ENCODE measurements around the gene PRC1. TPM values are rescaled to one million over a fixed set of nuclear protein-coding genes. Genes with fewer than 3 reads are reported as not detected.

Gene PRC1
- total and polyA plus RNA-seq, 2 donors (not counting 1 experiment from before 2014, with no cell fraction given): 9.4 to 11.6 TPM

- CTCF ChIA-PET: interaction anchor here (0.6 to 1.2 kb wide), 2 partner anchors 17 to 489 kb away, joined by 3 to 6 read pairs; no protein-coding TSS in a partner anchor
Observed at GRCh38 chr15:90939756-90940155, 54.6 kb downstream of the PRC1 start.

More at GRCh38 chr15:90939756-90940155, 54.6 kb downstream of the PRC1 start:
- peaks cover 15% of the 10 kb centered on the region for H4K20me1 ChIP-seq (ENCODE audit: control insufficient read depth, insufficient read depth, low read length, poor library complexity, severe bottlenecking)
- DNase-seq: no peak
- Mint-ChIP-seq H3K4me1 (peaks cover 16% of the 10 kb centered on the region), H3K27me3 (no peaks in the 10 kb centered on the region), H3K4me3 (no peak overlapping the region), H3K9me3 (ENCODE audit: insufficient read depth) (no peaks in the 10 kb centered on the region), H3K27ac (no peak overlapping the region)
- TF ChIP-seq EZH2 (IDR thresholded peaks at IDR 0.05; ENCODE audit: borderline replicate concordance, insufficient read depth, low read depth, low read length, poor library complexity, severe bottlenecking) (no peak), CTCF (IDR thresholded peaks at IDR 0.05) (no peak)
- 98% methylated on average over 5 of the region's 7 CpGs for WGBS (ENCODE audit: insufficient coverage)
- H3K36me3 ChIP-seq (replicated peaks in 1 of 2; ENCODE audit: control extremely low read depth in 1 of 2, control insufficient read depth in 1 of 2, extremely low read depth in 1 of 2, insufficient read depth in 2 of 2, low read length in 1 of 2): peaks cover 3 to 67% of the 10 kb centered on the region in 2 experiments
- H3K27me3 ChIP-seq (replicated peaks in 1 of 4; ENCODE audit: control extremely low read depth in 1 of 4, control insufficient read depth in 3 of 4, insufficient read depth in 4 of 4, low read length in 3 of 4): no peaks in the 10 kb centered on the region
- intact Hi-C loops (cut with micrococcal nuclease): loop anchor here (10.0 kb wide), 1 partner anchor 1245 kb away; the partner anchor contains the start of genes PEX11A and WDR93
- H3K4me3 ChIP-seq (ENCODE audit: control extremely low read depth in 1 of 5, extremely low read depth in 1 of 5, insufficient read depth in 1 of 5, low read depth in 2 of 5, low read length in 4 of 5): no peak overlapping the region
- peaks cover 10 to 15% of the 10 kb centered on the region in 2 donors for H3K4me1 ChIP-seq (ENCODE audit: control insufficient read depth in 2 of 2, insufficient read depth in 2 of 2, low read length in 2 of 2)
- H3K4me2 ChIP-seq (replicated peaks; ENCODE audit: low read depth, low read length, poor library complexity, severe bottlenecking): no peak overlapping the region
- H3K27ac ChIP-seq (ENCODE audit: low read length in 2 of 2): no peak overlapping the region
- POLR2A ChIA-PET: no interaction called here
- no peak overlapping the region for H3K9ac ChIP-seq (ENCODE audit: low read length)
- peaks cover 18% of the 10 kb centered on the region for H3K79me2 ChIP-seq (ENCODE audit: control insufficient read depth, insufficient read depth, low read length)
- no peak overlapping the region for H2AFZ ChIP-seq (ENCODE audit: insufficient read depth, low read depth, low read length, poor library complexity, severe bottlenecking)
- H3K9me3 ChIP-seq (ENCODE audit: control extremely low read depth in 1 of 3, control insufficient read depth in 2 of 3, insufficient read depth in 1 of 3, low read length in 2 of 3): no peaks in the 10 kb centered on the region
- ATAC-seq (ENCODE audit: low read depth): no peak
